BE2C (cell line): ENCODE results near the gene NPM1.

Experiments
- DNase-seq: peaks from one replicate; pipeline ENCODE4 v3.0.0-alpha.2; 2020
- H3K27me3 ChIP-seq: fragments of 250-450 bp; sonication (Bioruptor Pico); 2 replicates; pipeline ENCODE4 v1.5.1; 2020; ENCODE audit warnings: mild to moderate bottlenecking
- H3K36me3 ChIP-seq: fragments of 250-450 bp; sonication (Bioruptor Pico); 2 replicates; pipeline ENCODE4 v1.5.1; 2020; ENCODE audit warnings: mild to moderate bottlenecking
- H3K4me1 ChIP-seq: fragments of 250-450 bp; sonication (Bioruptor Pico); 2 replicates; pipeline ENCODE4 v1.5.1; 2020
- H3K4me3 ChIP-seq: 2 replicates; pipeline ENCODE4 v1.5.1; 2011; ENCODE audit warnings: low read depth, low read length
- H3K9me3 ChIP-seq: fragments of 250-450 bp; sonication (Bioruptor Pico); 2 replicates; pipeline ENCODE4 v1.5.1; 2020
- CTCF ChIP-seq: IDR thresholded peaks from 2 replicates; pipeline ENCODE4 v1.5.1; 2012; ENCODE audit warnings: mild to moderate bottlenecking, low read depth, low read length

NPM1 gene

GRCh38 chr5:171457208-171457981 lies 69.7 kb downstream of the NPM1 start:
- H3K4me1 ChIP-seq = no peaks in the 10 kb centered on the region
- TF ChIP-seq CTCF = no peak
- H3K4me3 ChIP-seq = no peak overlapping the region
- DNase-seq = no peak
- H3K9me3 ChIP-seq = no peaks in the 10 kb centered on the region
- no peaks in the 10 kb centered on the region for H3K27me3 ChIP-seq
- H3K36me3 ChIP-seq = no peaks in the 10 kb centered on the region

GRCh38 chr5:171459839-171460238 lies 72.2 kb downstream of the NPM1 start:
- no peak for DNase-seq

More at GRCh38 chr5:171459839-171460238, 72.2 kb downstream of the NPM1 start:
- Histone ChIP-seq H3K4me1 (no peaks in the 10 kb centered on the region), H3K9me3 (no peaks in the 10 kb centered on the region; the same call in 1 of the 2 replicates), H3K4me3 (no peak overlapping the region), H3K36me3 (no peaks in the 10 kb centered on the region), H3K27me3 (no peaks in the 10 kb centered on the region)
- TF ChIP-seq CTCF = no peak
